Skeletal muscle satellite cell (primary cell): ENCODE measurements around the gene QPCT.
"Not testable (repeated sequence)": the region's sequence is repeated elsewhere in the genome, so short reads cannot be mapped to it uniquely, and the experiment has no call there.

Experiments
- H3K27me3 ChIP-seq: 2 replicates; pipeline ENCODE4 v1.7.0; 2013; ENCODE audit warnings: low read length; ENCODE audit not compliant: control insufficient read depth, insufficient read depth
- H3K36me3 ChIP-seq: 2 replicates; pipeline ENCODE4 v1.7.0; 2013; ENCODE audit warnings: mild to moderate bottlenecking, control low read depth, low read length; ENCODE audit not compliant: insufficient read depth
- H3K4me1 ChIP-seq: 2 replicates; pipeline ENCODE4 v1.7.0; 2013; ENCODE audit warnings: low read length; ENCODE audit not compliant: control insufficient read depth, insufficient read depth
- H3K4me2 ChIP-seq: 2 replicates; pipeline ENCODE4 v1.7.0; 2013; ENCODE audit warnings: mild to moderate bottlenecking, low read length
- H3K4me3 ChIP-seq: 2 replicates; pipeline ENCODE4 v1.7.0; 2013; ENCODE audit warnings: low read length
- H3K9ac ChIP-seq: 2 replicates; pipeline ENCODE4 v1.7.0; 2013; ENCODE audit warnings: mild to moderate bottlenecking, low read depth, low read length, moderate library complexity
- H3K9me3 ChIP-seq: replicated peaks from 2 replicates; pipeline ENCODE4 v1.7.0; 2013; ENCODE audit warnings: mild to moderate bottlenecking, control low read depth, low read length

QPCT gene

GRCh38 chr2:37394796-37395555 lies 50.5 kb downstream of the QPCT start:
- no peaks in the 10 kb centered on the region for H3K36me3 ChIP-seq
- H3K4me1 ChIP-seq = peaks cover 16% of the 10 kb centered on the region
- no peak overlapping the region for H3K4me3 ChIP-seq
- H3K9ac ChIP-seq = no peak overlapping the region
- H3K9me3 ChIP-seq = no peaks in the 10 kb centered on the region
- no peaks in the 10 kb centered on the region for H3K27me3 ChIP-seq
- H3K4me2 ChIP-seq = no peak overlapping the region

GRCh38 chr2:37396890-37397565 lies 52.6 kb downstream of the QPCT start:
- no peaks in the 10 kb centered on the region for H3K27me3 ChIP-seq
- no peak overlapping the region for H3K4me2 ChIP-seq
- H3K4me1 ChIP-seq = no peaks in the 10 kb centered on the region
- H3K9ac ChIP-seq = no peak overlapping the region
- no peaks in the 10 kb centered on the region for H3K9me3 ChIP-seq
- no peaks in the 10 kb centered on the region for H3K36me3 ChIP-seq
- no peak overlapping the region for H3K4me3 ChIP-seq

GRCh38 chr2:37398990-37399389 lies 54.6 kb downstream of the QPCT start:
- H3K4me2 ChIP-seq = no peak overlapping the region
- no peaks in the 10 kb centered on the region for H3K36me3 ChIP-seq
- H3K4me1 ChIP-seq = no peaks in the 10 kb centered on the region
- H3K4me3 ChIP-seq = no peak overlapping the region
- H3K27me3 ChIP-seq = no peaks in the 10 kb centered on the region
- H3K9me3 ChIP-seq = no peaks in the 10 kb centered on the region
- no peak overlapping the region for H3K9ac ChIP-seq

- H3K9ac ChIP-seq = no peak overlapping the region
- H3K4me2 ChIP-seq = no peak overlapping the region
- no peaks in the 10 kb centered on the region for H3K36me3 ChIP-seq
- no peaks in the 10 kb centered on the region for H3K27me3 ChIP-seq
- no peak overlapping the region for H3K4me3 ChIP-seq
- no peaks in the 10 kb centered on the region for H3K4me1 ChIP-seq
- H3K9me3 ChIP-seq = no peaks in the 10 kb centered on the region
These were observed 55.6 kb downstream of the QPCT start for GRCh38 chr2:37400041-37400440.

- Histone ChIP-seq H3K4me3 (no peak overlapping the region), H3K9me3 (no peaks in the 10 kb centered on the region), H3K4me2 (no peak overlapping the region), H3K9ac (no peak overlapping the region), H3K36me3 (no peaks in the 10 kb centered on the region), H3K4me1 (no peaks in the 10 kb centered on the region), H3K27me3 (no peaks in the 10 kb centered on the region)
These were observed 58.2 kb downstream of the QPCT start for GRCh38 chr2:37402636-37403035.

- no peaks in the 10 kb centered on the region for H3K4me1 ChIP-seq
- no peak overlapping the region for H3K4me3 ChIP-seq
- no peaks in the 10 kb centered on the region for H3K9me3 ChIP-seq
- no peaks in the 10 kb centered on the region for H3K36me3 ChIP-seq
- H3K4me2 ChIP-seq = no peak overlapping the region
- H3K9ac ChIP-seq = no peak overlapping the region
- H3K27me3 ChIP-seq = no peaks in the 10 kb centered on the region
These were observed 61.4 kb downstream of the QPCT start for GRCh38 chr2:37405781-37406180.

- no peaks in the 10 kb centered on the region for H3K36me3 ChIP-seq
- H3K4me2 ChIP-seq = no peak overlapping the region
- H3K4me1 ChIP-seq = peaks cover 15% of the 10 kb centered on the region
- H3K9me3 ChIP-seq = no peaks in the 10 kb centered on the region
- H3K27me3 ChIP-seq = no peaks in the 10 kb centered on the region
- no peak overlapping the region for H3K4me3 ChIP-seq
- H3K9ac ChIP-seq = no peak overlapping the region
These were observed 67.8 kb downstream of the QPCT start for GRCh38 chr2:37412231-37412630.

GRCh38 chr2:37413911-37414469 lies 69.6 kb downstream of the QPCT start:
- Histone ChIP-seq H3K9ac (peak overlapping the region; percentile 28), H3K4me2 (peak overlapping the region; percentile 45), H3K4me1 (peaks cover 23% of the 10 kb centered on the region)
- H3K4me3 ChIP-seq, H3K36me3 ChIP-seq, H3K27me3 ChIP-seq, H3K9me3 ChIP-seq: not testable (repeated sequence)

GRCh38 chr2:37414470-37414949 lies 70.1 kb downstream of the QPCT start:
- peak overlapping the region; percentile 28 for H3K9ac ChIP-seq
- no peaks in the 10 kb centered on the region for H3K36me3 ChIP-seq
- no peaks in the 10 kb centered on the region for H3K27me3 ChIP-seq
- H3K4me3 ChIP-seq = no peak overlapping the region
- H3K4me1 ChIP-seq = peaks cover 23% of the 10 kb centered on the region
- peak overlapping the region; percentile 45 for H3K4me2 ChIP-seq
- no peaks in the 10 kb centered on the region for H3K9me3 ChIP-seq

GRCh38 chr2:37415128-37415820 lies 70.8 kb downstream of the QPCT start:
- no peak overlapping the region for H3K4me2 ChIP-seq
- H3K36me3 ChIP-seq = no peaks in the 10 kb centered on the region
- peaks cover 23% of the 10 kb centered on the region for H3K4me1 ChIP-seq
- H3K4me3 ChIP-seq = no peak overlapping the region
- H3K9ac ChIP-seq = peak overlapping the region; percentile 4
- H3K27me3 ChIP-seq = no peaks in the 10 kb centered on the region
- H3K9me3 ChIP-seq = no peaks in the 10 kb centered on the region

- Histone ChIP-seq H3K9me3 (no peaks in the 10 kb centered on the region), H3K4me1 (peaks cover 23% of the 10 kb centered on the region), H3K27me3 (no peaks in the 10 kb centered on the region), H3K4me3 (no peak overlapping the region), H3K9ac (peak overlapping the region; percentile 0), H3K36me3 (no peaks in the 10 kb centered on the region), H3K4me2 (no peak overlapping the region)
These were observed 72.9 kb downstream of the QPCT start for GRCh38 chr2:37417321-37417720.
